HG03520 (cell line): ENCODE results near the gene HOXC13.

Experiments used
- ATAC-seq: cut with Tn5 transposase; IDR thresholded peaks from one replicate; pipeline ENCODE4 v1.9.1; 2021; ENCODE audit warnings: mild to moderate bottlenecking, moderate library complexity; ENCODE audit not compliant: unreplicated experiment

The HOXC13 gene

GRCh38 chr12:53953831-53954693, 15.4 kb downstream of the HOXC13 start:
- no peak for ATAC-seq

- no peak for ATAC-seq
These were observed 16.0 kb downstream of the HOXC13 start, which contains the start of gene HOXC12 for GRCh38 chr12:53954694-53955035. Gene HOXC12 (plus strand): TSS chr12:53954903. CDS start chr12:53954930, 27 bp downstream.

DNA sequence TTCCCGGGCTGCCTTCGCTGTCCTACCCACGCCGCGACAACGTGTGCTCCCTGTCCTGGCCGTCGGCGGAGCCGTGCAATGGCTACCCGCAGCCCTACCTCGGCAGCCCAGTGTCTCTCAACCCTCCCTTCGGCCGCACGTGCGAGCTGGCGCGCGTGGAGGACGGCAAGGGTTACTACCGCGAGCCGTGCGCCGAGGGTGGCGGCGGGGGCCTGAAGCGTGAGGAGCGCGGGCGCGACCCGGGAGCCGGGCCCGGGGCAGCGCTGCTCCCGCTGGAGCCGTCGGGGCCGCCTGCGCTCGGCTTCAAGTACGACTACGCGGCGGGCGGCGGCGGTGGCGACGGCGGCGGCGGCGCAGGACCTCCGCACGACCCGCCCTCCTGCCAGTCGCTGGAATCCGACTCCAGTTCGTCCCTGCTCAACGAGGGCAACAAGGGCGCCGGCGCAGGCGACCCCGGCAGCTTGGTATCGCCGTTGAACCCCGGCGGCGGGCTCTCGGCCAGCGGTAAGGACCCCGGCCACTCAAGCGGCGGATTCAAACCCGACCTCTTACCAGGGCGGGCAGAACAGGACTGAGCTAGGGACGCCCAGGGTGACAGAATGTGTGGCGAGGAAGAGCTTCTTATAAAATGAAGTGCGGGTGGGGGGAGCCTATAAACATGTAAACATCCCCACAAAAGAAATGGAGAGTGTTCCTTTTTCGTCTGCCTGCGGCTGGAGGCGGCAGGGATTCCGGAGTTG, 16.6 kb downstream of the HOXC13 start:
- ATAC-seq = no peak

- no peak for ATAC-seq
These were observed 17.2 kb downstream of the HOXC13 start for GRCh38 chr12:53955776-53956250.

DNA sequence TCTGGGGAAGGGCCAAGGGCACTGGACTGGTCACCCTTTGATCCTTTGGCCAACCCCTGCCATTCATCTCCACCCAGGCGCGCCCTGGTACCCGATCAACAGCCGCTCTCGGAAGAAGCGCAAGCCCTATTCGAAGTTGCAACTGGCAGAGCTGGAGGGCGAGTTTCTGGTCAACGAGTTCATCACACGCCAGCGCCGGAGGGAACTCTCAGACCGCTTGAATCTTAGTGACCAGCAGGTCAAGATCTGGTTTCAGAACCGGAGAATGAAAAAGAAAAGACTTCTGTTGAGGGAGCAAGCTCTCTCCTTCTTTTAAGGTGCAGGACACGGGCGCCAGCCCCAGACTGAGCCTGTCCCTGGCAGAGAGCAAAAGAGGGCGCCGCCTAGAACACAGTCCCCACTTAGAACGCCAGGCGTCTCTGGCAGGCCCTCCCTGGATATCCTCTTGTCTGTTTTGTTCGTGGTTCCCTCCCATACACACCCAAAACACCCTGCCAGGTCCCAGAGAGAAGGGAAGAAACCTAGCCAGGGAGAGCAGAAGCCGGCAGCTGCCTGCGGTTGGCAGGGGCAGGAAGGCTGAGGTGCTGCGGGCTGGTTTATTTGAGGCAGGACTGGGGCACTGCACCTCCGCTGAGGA, 17.7 kb downstream of the HOXC13 start:
- ATAC-seq = no peak

DNA sequence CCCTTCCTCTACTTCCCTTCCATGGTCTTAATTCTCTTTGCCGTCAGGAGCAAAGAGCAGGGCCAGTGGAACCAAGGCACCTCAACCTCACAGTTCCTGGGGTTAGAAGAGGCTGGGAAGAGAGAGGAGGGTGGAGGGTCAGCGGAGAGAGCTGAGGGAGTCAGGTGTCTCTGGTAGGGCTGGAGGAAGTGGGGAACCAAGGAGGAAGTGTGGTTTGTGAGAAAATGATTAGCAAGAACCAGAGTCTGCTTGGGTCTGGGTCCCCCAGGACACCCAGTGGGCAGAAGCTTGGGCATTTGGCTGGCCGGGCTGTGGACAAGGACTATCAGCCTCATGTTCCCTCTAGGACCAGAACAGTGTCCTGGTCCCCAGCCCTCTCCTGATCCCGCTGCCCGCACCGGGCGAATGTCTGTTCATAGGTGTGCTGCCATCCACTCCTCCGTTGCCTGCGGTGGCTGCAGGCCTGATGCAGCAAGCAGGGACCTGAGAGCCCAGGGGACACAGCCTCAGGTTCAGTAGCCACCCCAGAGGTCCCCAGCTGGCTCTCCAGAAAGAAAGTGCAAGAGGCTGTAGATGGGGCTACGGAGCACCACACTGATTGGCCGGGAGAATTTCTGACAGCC, 18.4 kb downstream of the HOXC13 start:
- no peak for ATAC-seq

- no peak for ATAC-seq
These were observed 19.5 kb downstream of the HOXC13 start for GRCh38 chr12:53958128-53958527.

DNA sequence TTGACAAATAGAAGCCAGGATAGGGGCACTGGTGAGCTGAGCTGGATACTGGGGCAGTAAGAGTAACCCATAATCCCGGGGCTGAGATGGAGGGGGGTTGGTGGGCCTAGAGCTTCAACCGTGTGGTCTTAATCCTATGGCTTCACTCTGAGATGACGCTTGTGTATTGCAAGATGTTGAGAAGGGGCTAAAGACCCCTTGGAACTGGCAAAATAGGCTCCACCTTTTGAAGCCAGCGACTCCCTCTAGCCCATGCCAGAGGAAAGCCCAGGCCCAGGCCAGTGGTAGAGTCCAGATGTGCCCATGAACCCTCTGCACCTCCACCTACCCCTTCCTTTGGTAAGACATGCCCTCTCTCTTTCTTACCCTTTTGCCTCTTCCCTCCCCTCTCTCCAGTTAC, 20.7 kb downstream of the HOXC13 start:
- ATAC-seq = no peak

GRCh38 chr12:53960187-53961024, 21.8 kb downstream of the HOXC13 start:
- ATAC-seq = no peak

DNA sequence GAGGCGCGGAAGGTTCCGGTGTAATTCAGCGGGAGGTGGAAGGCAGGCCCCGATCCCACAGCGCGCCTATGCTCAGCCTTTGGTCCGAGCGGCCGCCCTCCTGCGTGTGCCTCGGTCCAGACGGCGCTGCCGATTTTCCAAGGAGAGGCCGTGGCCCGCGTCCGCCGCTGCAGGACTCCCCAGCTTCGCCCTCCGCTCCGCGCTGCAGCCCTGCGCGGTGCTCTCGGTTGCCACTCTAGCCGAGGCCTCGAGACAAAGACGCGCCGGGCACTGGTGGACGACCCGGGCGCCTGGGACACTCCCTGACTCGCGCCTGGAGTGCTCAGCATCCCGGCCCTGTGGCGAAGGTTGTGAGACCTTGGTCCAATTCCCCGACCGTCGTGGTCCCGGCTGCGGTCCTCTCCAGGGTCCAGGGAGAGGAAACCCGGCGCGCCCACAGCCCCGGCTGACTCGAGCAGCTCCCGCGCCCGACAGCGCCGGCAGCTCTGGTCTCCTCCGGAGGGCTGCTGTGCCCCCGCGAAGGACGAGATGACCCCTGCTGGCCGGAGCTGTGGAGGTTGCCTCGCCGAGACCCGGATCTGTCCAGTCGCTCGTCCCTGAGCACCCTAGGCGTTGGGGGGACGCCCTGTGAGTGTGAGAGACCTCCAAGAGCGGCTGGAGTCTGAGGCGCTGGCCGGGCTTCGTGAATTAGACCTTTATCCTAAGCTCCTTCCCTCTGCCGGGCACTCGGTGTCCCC, 22.6 kb downstream of the HOXC13 start:
- ATAC-seq = no peak

- no peak for ATAC-seq
These were observed 24.4 kb downstream of the HOXC13 start for GRCh38 chr12:53963005-53963404.

DNA sequence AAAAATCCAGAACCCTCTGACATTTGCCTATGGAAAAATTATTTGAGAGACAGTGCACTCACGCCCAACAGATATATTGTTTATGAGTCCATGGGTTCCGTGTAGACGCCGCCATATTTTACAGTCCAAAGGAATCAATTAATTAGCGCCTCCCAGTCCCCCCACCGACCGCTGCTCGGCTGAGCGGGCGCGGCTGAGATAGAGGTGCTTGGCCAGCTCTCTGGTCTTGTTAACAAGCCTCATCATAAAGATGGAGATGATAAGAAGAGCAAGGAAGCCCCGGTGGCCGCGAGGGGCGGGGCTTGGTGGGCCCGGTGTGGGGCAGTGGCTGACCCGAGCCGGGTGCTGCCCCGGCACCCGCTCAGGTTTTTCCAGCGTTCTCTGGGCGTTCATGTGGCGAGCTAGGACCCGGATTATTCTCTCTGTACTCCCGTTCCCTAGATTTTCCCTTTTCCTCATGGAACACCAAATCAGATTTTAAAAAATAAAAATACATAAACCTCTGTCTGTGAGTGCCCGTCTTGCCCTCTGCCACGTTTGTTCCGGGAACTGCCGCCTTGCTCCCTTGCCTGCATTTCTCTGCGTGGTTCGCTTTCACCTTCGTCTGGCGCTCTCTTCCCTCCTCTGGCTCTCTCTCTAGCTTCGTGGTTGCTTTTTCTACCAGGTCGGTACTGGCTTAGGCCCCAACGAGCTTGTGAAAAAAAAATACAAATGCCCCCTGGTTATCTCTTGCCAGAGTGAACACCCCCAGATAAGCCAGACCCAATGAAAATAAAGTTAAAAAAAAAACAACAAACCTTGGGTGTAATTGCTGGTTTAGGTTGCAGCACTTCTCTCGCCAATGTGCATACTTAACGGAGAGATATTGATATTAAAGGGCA, 25.0 kb downstream of the HOXC13 start:
- no peak for ATAC-seq

DNA sequence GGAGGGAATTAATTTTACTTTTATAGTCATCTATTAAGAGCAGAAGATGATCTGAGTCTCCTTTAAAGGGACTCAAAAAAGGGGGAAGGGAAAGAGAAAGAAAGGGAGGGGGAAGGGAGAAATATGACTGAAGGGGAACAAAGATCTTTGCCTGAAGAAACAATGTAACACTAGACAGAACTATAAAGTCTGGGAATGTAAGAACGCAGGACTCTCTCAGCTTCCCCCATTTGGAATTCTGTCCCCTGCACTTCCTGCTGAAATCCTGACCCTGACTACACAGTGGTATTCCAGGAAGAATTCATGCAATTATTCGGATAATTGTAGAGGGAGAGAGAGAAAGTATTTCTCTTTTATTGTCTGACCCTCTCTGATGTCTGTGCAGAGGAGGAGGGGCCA, 25.7 kb downstream of the HOXC13 start:
- ATAC-seq = no peak

DNA sequence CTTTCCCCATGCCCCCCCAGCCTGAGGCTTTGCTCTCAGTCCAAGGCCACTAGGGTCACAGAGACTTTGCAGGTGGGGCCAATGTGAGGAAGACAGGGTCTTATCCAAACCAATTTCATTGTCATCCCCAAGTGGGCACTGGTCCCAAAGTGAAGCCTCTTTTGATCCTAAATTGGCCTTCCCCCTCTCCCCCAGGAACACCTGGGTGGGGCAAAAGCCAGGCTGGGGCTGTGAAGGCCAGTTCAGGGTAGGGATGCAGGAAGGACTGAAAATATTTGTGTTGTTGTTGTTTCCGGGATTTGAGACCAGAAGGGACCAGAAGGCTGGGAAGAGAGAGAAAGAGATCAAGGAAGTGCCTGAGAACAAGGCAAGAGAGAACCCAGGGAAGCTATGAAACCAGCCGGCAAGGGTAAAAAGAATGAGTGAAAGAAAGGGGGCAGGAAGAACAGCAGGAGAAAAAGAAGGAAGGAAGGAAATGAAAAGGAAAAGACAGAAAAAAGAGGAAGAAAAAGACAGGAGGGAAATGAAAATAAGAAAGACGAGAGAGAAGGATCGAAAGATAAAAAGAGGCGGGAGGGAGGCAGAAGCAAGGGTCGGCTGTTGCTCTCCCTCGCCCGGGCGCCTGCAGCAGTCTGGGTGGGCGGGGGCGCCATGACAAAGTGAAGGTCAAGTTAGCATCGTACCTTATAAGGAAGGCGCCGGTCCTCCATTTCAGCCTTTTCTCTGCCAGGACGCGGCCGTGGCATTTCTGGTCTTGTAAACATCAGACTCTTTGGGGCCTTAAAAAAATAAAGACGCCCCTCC, 26.9 kb downstream of the HOXC13 start:
- no peak for ATAC-seq

- no peak for ATAC-seq
These were observed 27.4 kb downstream of the HOXC13 start for GRCh38 chr12:53966085-53966384.

GRCh38 chr12:53966385-53967133, 27.9 kb downstream of the HOXC13 start:
- no peak for ATAC-seq

DNA sequence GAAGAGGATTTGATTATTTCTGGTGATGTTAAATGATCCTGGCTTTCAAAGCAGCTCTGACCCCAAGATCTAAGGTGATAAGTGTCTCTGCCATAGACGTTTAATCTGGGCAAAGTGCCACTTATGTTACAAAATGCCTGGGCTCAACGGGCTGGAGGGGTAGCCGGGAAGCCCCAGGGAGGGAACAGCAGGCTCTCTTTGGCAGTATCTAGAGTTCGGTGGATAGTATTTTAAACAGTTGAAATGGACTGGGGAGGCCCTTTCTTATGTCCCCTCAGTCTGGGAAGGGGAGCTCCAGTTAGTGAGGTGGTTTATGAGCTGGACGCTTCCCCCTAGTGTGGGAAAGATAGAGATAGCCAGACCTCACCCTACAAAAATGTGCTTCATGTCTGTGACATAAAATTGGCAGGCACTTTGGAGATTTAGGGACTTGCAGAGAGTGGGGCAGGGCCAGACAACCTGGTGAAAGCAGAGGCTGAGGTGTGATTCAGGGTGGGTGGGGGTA, 28.8 kb downstream of the HOXC13 start:
- no peak for ATAC-seq
